HepG2 (cell line): ENCODE measurements around the gene TECPR1. TPM values are rescaled to one million over a fixed set of nuclear protein-coding genes. Genes with fewer than 3 reads are reported as not detected.

Experiments used
- ZBTB40 ChIP-seq, 2 experiments: fragments of 450-650 bp in 1 of 2; sonication (generic) in 1 of 2; formaldehyde crosslinking in 1 of 2; IDR thresholded peaks; 2 replicates each; pipeline versions ENCODE4 v1.6.1 to v1.8.0; 2016 to 2022; ENCODE audit warnings: antibody characterized with exemption in 1 of 2, mild to moderate bottlenecking in 1 of 2, missing genetic modification reagents in 1 of 2
- polyA plus RNA-seq, 8 experiments: library from polyadenylated mRNA; depleted of rRNA in 3 of 8; stranded (reverse) in 7 of 8; unstranded in 1 of 8; fragments of >200 nt; fragmentation: Illumina TruSeq in 4 of 8; extraction: Trizol in 4 of 8; gene quantifications; 2 replicates each; pipeline versions ENCODE4 v1.2.1 to v1.2.3, GENCODE V29; 2011 to 2016; ENCODE audit warnings: low read depth in 4 of 8, missing spikeins in 1 of 8, mixed read lengths in 1 of 8; ENCODE audit not compliant: insufficient read depth in 1 of 8
- total RNA-seq, 5 experiments: library from RNA; depleted of rRNA; stranded (reverse); fragments of >200 nt; fragmentation: Illumina TruSeq; extraction: Trizol; gene quantifications; 2 replicates each; pipeline ENCODE4 v1.2.3, GENCODE V29; 2016; ENCODE audit warnings: low read depth in 1 of 5

TECPR1 gene
- total and polyA plus RNA-seq, 2 of the 13 experiments (the other 11 are each of a cell fraction or from before 2014, with no cell fraction given): 2.3 to 6.3 TPM

- TF ChIP-seq ZBTB40 (IDR thresholded peaks at IDR 0.05) (no peak), ZBTB40 (CRISPR knock-in tag; IDR thresholded peaks at IDR 0.05) (no peak)
Measured at GRCh38 chr7:98231493-98232262, 20.4 kb downstream of the TECPR1 start (continued).
